DOHH2 (cell line): ENCODE results near the gene PREX1.

ENCODE experiments used
- H3F3A ChIP-seq: fragments of 200-600 bp; sonication (generic), shearing (Covaris generic); 2 replicates; pipeline ENCODE4 v1.6.0; 2016; ENCODE audit warnings: antibody characterized with exemption, mild to moderate bottlenecking; ENCODE audit not compliant: control insufficient read depth, insufficient read depth
- H3K27ac ChIP-seq: fragments of 200-600 bp; sonication (generic); 2 replicates; pipeline ENCODE4 v1.5.1; 2014; ENCODE audit warnings: low read depth, mild to moderate bottlenecking, low read length, moderate library complexity
- H3K27me3 ChIP-seq: fragments of 200-600 bp; sonication (generic); 2 replicates; pipeline ENCODE4 v1.6.1; 2014; ENCODE audit warnings: mild to moderate bottlenecking, low read length, mixed read lengths; ENCODE audit not compliant: control insufficient read depth
- H3K36me3 ChIP-seq: fragments of 200-600 bp; sonication (generic); 2 replicates; pipeline ENCODE4 v1.6.1; 2014; ENCODE audit warnings: mild to moderate bottlenecking, low read length, moderate library complexity, mixed read lengths; ENCODE audit not compliant: control insufficient read depth
- H3K4me1 ChIP-seq: fragments of 200-600 bp; sonication (generic); 2 replicates; pipeline ENCODE4 v1.6.1; 2014; ENCODE audit warnings: mild to moderate bottlenecking, low read length, mixed read lengths; ENCODE audit not compliant: control insufficient read depth
- H3K4me2 ChIP-seq: fragments of 200-600 bp; sonication (generic); 2 replicates; pipeline ENCODE4 v1.6.0; 2014; ENCODE audit warnings: mild to moderate bottlenecking, low read length, moderate library complexity
- H3K4me3 ChIP-seq: fragments of 200-600 bp; sonication (generic); 2 replicates; pipeline ENCODE4 v1.5.1; 2014; ENCODE audit warnings: mild to moderate bottlenecking, low read length, mixed read lengths
- H3K79me2 ChIP-seq: fragments of 200-600 bp; sonication (generic); 2 replicates; pipeline ENCODE4 v1.6.1; 2014; ENCODE audit warnings: mild to moderate bottlenecking, low read length, mixed read lengths; ENCODE audit not compliant: control insufficient read depth
- H3K9me2 ChIP-seq: fragments of 200-600 bp; sonication (generic); replicated peaks from 2 replicates; pipeline ENCODE4 v1.6.1; 2014; ENCODE audit warnings: mild to moderate bottlenecking, low read length, mixed read lengths; ENCODE audit not compliant: control insufficient read depth
- H3K9me3 ChIP-seq: fragments of 200-600 bp; sonication (generic); 2 replicates; pipeline ENCODE4 v1.6.1; 2014; ENCODE audit warnings: antibody characterized with exemption, low read length, mixed read lengths; ENCODE audit not compliant: control insufficient read depth, insufficient read depth
- H4K20me1 ChIP-seq: fragments of 200-600 bp; sonication (generic); 2 replicates; pipeline ENCODE4 v1.6.0; 2014; ENCODE audit warnings: low read depth, mild to moderate bottlenecking, antibody characterized with exemption, low read length, moderate library complexity; ENCODE audit not compliant: control insufficient read depth, insufficient read depth
- EZH2phosphoT487 ChIP-seq: fragments of 200-600 bp; sonication (generic); IDR thresholded peaks from 2 replicates; pipeline ENCODE4 v1.6.1; 2017; ENCODE audit warnings: borderline replicate concordance, mild to moderate bottlenecking, antibody characterized with exemption, low read length, moderate library complexity, mixed read lengths
- TF ChIP-seq, protein P1 (sequence below): fragments of 200-600 bp; sonication (generic); IDR thresholded peaks from one replicate; pipeline ENCODE4 v1.5.1; 2014; ENCODE audit warnings: antibody characterized with exemption, mild to moderate bottlenecking, low read depth, low read length; ENCODE audit not compliant: poor library complexity, severe bottlenecking

Gene PREX1

GRCh38 chr20:48804300-48804980 lies 23.4 kb downstream of the PREX1 start:
- Histone ChIP-seq H4K20me1 (no peaks in the 10 kb centered on the region), H3K27me3 (no peaks in the 10 kb centered on the region), H3K9me3 (peaks cover 11% of the 10 kb centered on the region; the same call in 1 of the 2 replicates), H3K9me2 (no peaks in the 10 kb centered on the region), H3K4me3 (no peak overlapping the region), H3F3A (no peaks in the 10 kb centered on the region), H3K27ac (no peak overlapping the region), H3K4me2 (no peak overlapping the region), H3K79me2 (no peaks in the 10 kb centered on the region), H3K36me3 (no peaks in the 10 kb centered on the region), H3K4me1 (peaks cover 9% of the 10 kb centered on the region)
- TF ChIP-seq, protein P1, sequence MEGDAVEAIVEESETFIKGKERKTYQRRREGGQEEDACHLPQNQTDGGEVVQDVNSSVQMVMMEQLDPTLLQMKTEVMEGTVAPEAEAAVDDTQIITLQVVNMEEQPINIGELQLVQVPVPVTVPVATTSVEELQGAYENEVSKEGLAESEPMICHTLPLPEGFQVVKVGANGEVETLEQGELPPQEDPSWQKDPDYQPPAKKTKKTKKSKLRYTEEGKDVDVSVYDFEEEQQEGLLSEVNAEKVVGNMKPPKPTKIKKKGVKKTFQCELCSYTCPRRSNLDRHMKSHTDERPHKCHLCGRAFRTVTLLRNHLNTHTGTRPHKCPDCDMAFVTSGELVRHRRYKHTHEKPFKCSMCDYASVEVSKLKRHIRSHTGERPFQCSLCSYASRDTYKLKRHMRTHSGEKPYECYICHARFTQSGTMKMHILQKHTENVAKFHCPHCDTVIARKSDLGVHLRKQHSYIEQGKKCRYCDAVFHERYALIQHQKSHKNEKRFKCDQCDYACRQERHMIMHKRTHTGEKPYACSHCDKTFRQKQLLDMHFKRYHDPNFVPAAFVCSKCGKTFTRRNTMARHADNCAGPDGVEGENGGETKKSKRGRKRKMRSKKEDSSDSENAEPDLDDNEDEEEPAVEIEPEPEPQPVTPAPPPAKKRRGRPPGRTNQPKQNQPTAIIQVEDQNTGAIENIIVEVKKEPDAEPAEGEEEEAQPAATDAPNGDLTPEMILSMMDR, result no peak
- TF ChIP-seq EZH2phosphoT487, result no peak

- Histone ChIP-seq H3K9me2 (no peaks in the 10 kb centered on the region), H3K9me3 (peaks cover 11% of the 10 kb centered on the region; the same call in 1 of the 2 replicates), H3K4me1 (peaks cover 8% of the 10 kb centered on the region), H3K79me2 (no peaks in the 10 kb centered on the region), H3F3A (no peaks in the 10 kb centered on the region), H4K20me1 (no peaks in the 10 kb centered on the region), H3K36me3 (no peaks in the 10 kb centered on the region), H3K4me2 (no peak overlapping the region), H3K27ac (no peak overlapping the region), H3K4me3 (no peak overlapping the region), H3K27me3 (no peaks in the 10 kb centered on the region)
- TF ChIP-seq, protein P1, result no peak
- TF ChIP-seq EZH2phosphoT487, result no peak
Measured at GRCh38 chr20:48803176-48804053, 24.4 kb downstream of the PREX1 start.

DNA sequence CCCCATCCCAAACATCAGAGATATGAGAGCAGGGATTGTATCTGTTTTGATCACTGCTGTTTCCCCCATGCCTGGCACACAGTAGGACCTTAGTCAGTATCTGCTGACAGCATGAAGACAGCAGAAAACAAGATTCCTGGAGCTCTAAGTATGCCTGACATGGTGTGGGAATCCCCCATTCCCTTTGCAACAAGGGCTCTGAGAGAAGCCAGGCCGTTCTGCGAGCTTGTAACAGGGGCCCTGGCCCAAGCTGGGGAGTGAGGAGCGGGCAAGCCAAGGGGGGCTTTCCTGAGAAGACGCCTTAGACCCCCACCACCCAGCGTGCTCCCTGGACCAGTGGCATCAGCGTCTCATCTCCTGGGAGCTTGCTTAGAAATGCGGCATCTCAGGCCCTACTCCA lies 25.2 kb downstream of the PREX1 start:
- H3K4me1 ChIP-seq, result peaks cover 8% of the 10 kb centered on the region
- peaks cover 11% of the 10 kb centered on the region; the same call in 1 of the 2 replicates for H3K9me3 ChIP-seq
- H3K27ac ChIP-seq, result no peak overlapping the region
- H3K36me3 ChIP-seq, result no peaks in the 10 kb centered on the region
- H3F3A ChIP-seq, result no peaks in the 10 kb centered on the region
- H3K4me3 ChIP-seq, result no peak overlapping the region
- H3K9me2 ChIP-seq, result no peaks in the 10 kb centered on the region
- no peaks in the 10 kb centered on the region for H4K20me1 ChIP-seq
- no peaks in the 10 kb centered on the region for H3K79me2 ChIP-seq
- no peaks in the 10 kb centered on the region for H3K27me3 ChIP-seq
- H3K4me2 ChIP-seq, result no peak overlapping the region
- TF ChIP-seq, protein P1, result no peak
- TF ChIP-seq EZH2phosphoT487, result no peak
